Vagina (tissue), 2 donors: ENCODE measurements around the gene SMG9.

Experiments
- POLR2A ChIP-seq, 2 donors: fragments of 450-650 bp; IDR thresholded peaks; one replicate each; pipeline ENCODE4 v1.6.1; 2017; ENCODE audit warnings: antibody characterized with exemption in 2 of 2, mild to moderate bottlenecking in 2 of 2, moderate library complexity in 2 of 2
- POLR2AphosphoS5 ChIP-seq, 2 donors: sonication (generic); formaldehyde crosslinking; IDR thresholded peaks; one replicate each; pipeline ENCODE4 v1.9.0; 2017; ENCODE audit warnings: antibody characterized with exemption in 2 of 2, mild to moderate bottlenecking in 2 of 2, low read depth in 1 of 2; ENCODE audit not compliant: insufficient read depth in 1 of 2
- TF ChIP-seq, protein P1 (sequence below), 3 experiments: fragments of 450-650 bp in 2 of 3; fragments of 200-600 bp in 1 of 3; sonication (generic) in 1 of 3; IDR thresholded peaks; one replicate each; pipeline ENCODE4 v1.5.1; 2017 to 2019; ENCODE audit warnings: antibody characterized with exemption in 3 of 3, mild to moderate bottlenecking in 2 of 3, moderate library complexity in 2 of 3

DNA sequence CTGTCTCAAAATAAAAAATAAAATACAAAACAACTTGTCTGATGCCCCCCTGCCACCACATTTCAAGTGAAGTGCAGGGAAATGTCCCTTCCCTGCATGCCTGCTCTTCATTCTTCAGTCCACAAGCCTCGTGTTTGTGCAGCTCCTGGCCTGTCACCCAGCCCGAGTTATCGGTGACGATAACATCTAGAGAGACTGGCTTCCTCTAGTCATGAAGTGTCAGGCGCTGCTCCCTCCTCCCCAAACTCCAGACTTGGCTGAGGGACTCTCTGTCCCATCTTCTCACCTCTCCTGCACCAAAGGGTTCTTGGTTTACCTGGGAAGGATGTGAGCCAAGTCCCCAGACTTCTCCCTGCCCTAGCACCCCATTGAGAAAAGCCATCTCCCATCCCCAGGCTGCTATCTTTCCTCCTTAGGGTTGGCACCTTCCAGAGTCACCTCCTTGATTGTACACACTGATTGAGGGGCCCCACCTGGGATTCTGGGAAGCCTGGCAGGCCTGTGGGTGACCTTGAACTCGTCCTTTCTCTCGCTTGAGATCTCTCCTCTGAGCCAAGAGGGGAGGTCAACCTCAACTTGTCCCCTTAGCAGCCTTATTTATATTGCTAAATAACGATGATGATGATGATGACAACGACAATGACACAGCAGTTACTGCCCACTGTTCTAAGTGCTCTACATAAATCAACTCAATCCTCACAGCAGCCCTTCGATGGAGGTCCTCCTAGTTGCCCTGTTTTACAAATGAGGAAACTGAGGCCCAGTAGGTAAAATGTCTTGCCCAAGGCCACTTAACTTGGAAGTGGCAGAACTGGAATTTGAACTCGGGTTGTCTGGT is 71.7 kb downstream of the SMG9 start:
- TF ChIP-seq POLR2A (IDR thresholded peaks at IDR 0.05) (no peak), POLR2AphosphoS5 (IDR thresholded peaks at IDR 0.05; ENCODE audit: insufficient read depth in 1 of 2, low read depth in 1 of 2) (no peak)
- TF ChIP-seq, protein P1, sequence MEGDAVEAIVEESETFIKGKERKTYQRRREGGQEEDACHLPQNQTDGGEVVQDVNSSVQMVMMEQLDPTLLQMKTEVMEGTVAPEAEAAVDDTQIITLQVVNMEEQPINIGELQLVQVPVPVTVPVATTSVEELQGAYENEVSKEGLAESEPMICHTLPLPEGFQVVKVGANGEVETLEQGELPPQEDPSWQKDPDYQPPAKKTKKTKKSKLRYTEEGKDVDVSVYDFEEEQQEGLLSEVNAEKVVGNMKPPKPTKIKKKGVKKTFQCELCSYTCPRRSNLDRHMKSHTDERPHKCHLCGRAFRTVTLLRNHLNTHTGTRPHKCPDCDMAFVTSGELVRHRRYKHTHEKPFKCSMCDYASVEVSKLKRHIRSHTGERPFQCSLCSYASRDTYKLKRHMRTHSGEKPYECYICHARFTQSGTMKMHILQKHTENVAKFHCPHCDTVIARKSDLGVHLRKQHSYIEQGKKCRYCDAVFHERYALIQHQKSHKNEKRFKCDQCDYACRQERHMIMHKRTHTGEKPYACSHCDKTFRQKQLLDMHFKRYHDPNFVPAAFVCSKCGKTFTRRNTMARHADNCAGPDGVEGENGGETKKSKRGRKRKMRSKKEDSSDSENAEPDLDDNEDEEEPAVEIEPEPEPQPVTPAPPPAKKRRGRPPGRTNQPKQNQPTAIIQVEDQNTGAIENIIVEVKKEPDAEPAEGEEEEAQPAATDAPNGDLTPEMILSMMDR (IDR thresholded peaks at IDR 0.05): no peak
